ENCODE data around the gene COBL.

GRCh38 chr7:51080216-51080615 is 236.4 kb downstream of the COBL start:
- no peak for TF ChIP-seq REST (IDR thresholded peaks at IDR 0.05; ENCODE audit: low read depth)
- TF ChIP-seq FOXM1 (IDR thresholded peaks at IDR 0.05; ENCODE audit: borderline replicate concordance, low read depth) = no peak
- no peak for TF ChIP-seq TCF12 (IDR thresholded peaks at IDR 0.05; ENCODE audit: low read depth)
- TF ChIP-seq TAF1 (IDR thresholded peaks at IDR 0.05; ENCODE audit: low read depth) = no peak
- no peak for TF ChIP-seq MAX (IDR thresholded peaks at IDR 0.05)
- no peak for TF ChIP-seq TEAD4 (IDR thresholded peaks at IDR 0.05)
- no peak for TF ChIP-seq ZBTB7A (IDR thresholded peaks at IDR 0.05; ENCODE audit: low read depth)
- TF ChIP-seq YY1 (IDR thresholded peaks at IDR 0.05; ENCODE audit: low read depth) = no peak
- TF ChIP-seq RAD21 (IDR thresholded peaks at IDR 0.05; ENCODE audit: low read depth) = no peak
- no peak for TF ChIP-seq EGR1 (IDR thresholded peaks at IDR 0.05)
- TF ChIP-seq EP300 (IDR thresholded peaks at IDR 0.05; ENCODE audit: borderline replicate concordance) = no peak
